Measurements from ENCODE around the gene VGF.

- no peak for TF ChIP-seq CTCF (IDR thresholded peaks at IDR 0.05; ENCODE audit: low read depth, low read length)
- no peak for TF ChIP-seq EZH2phosphoT487 (IDR thresholded peaks at IDR 0.05; ENCODE audit: low read depth)
These were observed 11.2 kb downstream of the VGF start, which contains the start of gene AP1S1 for GRCh38 chr7:101153969-101154692.
